WTC11 (cell line): ENCODE measurements around the gene COL5A1. TPM values are rescaled to one million over a fixed set of nuclear protein-coding genes. Genes with fewer than 3 reads are reported as not detected.

Source experiments
- ATAC-seq: fragments of 200-7000 bp; cut with Tn5 transposase; 2 replicates; pipeline ENCODE4 v1.10.0; 2021; ENCODE audit warnings: mild to moderate bottlenecking, moderate library complexity
- CTCF ChIA-PET: fragments of 300-600 bp; sonication (Branson Sonifier 250); formaldehyde crosslinking; loops from one replicate; lab custom pipeline; 2021; ENCODE audit warnings: antibody characterized with exemption; lab: Charles Lee
- POLR2A ChIA-PET: fragments of 350-600 bp; sonication (Branson Sonifier 250); formaldehyde crosslinking; loops from one replicate; lab custom pipeline; 2021; ENCODE audit warnings: antibody characterized with exemption; lab: Charles Lee
- DNase-seq: peaks from one replicate; pipeline ENCODE4 v3.0.0; 2021; ENCODE audit warnings: low spot score
- H3K27ac Mint-ChIP-seq: 2 replicates; pipeline ENCODE4 v1.8.0; 2021; ENCODE audit warnings: mixed read lengths
- H3K27me3 Mint-ChIP-seq: 2 replicates; pipeline ENCODE4 v1.8.0; 2021; ENCODE audit warnings: low read depth, mild to moderate bottlenecking, moderate library complexity, mixed read lengths
- H3K36me3 Mint-ChIP-seq: 2 replicates; pipeline ENCODE4 v1.8.0; 2021; ENCODE audit warnings: mixed read lengths
- H3K4me1 Mint-ChIP-seq: 2 replicates; pipeline ENCODE4 v1.8.0; 2022; ENCODE audit warnings: mixed read lengths
- H3K4me3 Mint-ChIP-seq: 2 replicates; pipeline ENCODE4 v1.8.0; 2021; ENCODE audit warnings: mild to moderate bottlenecking, moderate library complexity, mixed read lengths
- H3K9me3 Mint-ChIP-seq: 2 replicates; pipeline ENCODE4 v1.8.0; 2021; ENCODE audit warnings: mixed read lengths
- ARID4B ChIP-seq: sonication (generic); formaldehyde crosslinking; IDR thresholded peaks from 2 replicates; pipeline ENCODE4 v1.8.0; 2023; ENCODE audit warnings: missing genetic modification reagents, mild to moderate bottlenecking, borderline replicate concordance
- ATF2 ChIP-seq: sonication (generic); formaldehyde crosslinking; IDR thresholded peaks from 2 replicates; pipeline ENCODE4 v1.8.1; 2022; ENCODE audit warnings: low read depth, missing genetic modification reagents, borderline replicate concordance
- ATF3 ChIP-seq: sonication (generic); formaldehyde crosslinking; conservative IDR thresholded peaks from 2 replicates; pipeline ENCODE4 v1.8.1; 2022; ENCODE audit warnings: mild to moderate bottlenecking, missing genetic modification reagents
- CREB1 ChIP-seq: sonication (generic); formaldehyde crosslinking; IDR thresholded peaks from 2 replicates; pipeline ENCODE4 v1.8.0; 2023; ENCODE audit warnings: mild to moderate bottlenecking, missing genetic modification reagents
- CREM ChIP-seq: sonication (generic); formaldehyde crosslinking; IDR thresholded peaks from 2 replicates; pipeline ENCODE4 v1.8.1; 2022; ENCODE audit warnings: mild to moderate bottlenecking, missing genetic modification reagents, moderate library complexity
- E2F4 ChIP-seq: sonication (generic); formaldehyde crosslinking; IDR thresholded peaks from 2 replicates; pipeline ENCODE4 v1.8.1; 2022; ENCODE audit warnings: low read depth, mild to moderate bottlenecking, moderate library complexity, missing genetic modification reagents, borderline replicate concordance
- ELF4 ChIP-seq: sonication (generic); formaldehyde crosslinking; IDR thresholded peaks from 2 replicates; pipeline ENCODE4 v1.8.1; 2022; ENCODE audit warnings: low read depth, mild to moderate bottlenecking, moderate library complexity, missing genetic modification reagents
- ESRRA ChIP-seq: sonication (generic); formaldehyde crosslinking; IDR thresholded peaks from 2 replicates; pipeline ENCODE4 v1.8.1; 2022; ENCODE audit warnings: mild to moderate bottlenecking, missing genetic modification reagents, borderline replicate concordance
- GRHL2 ChIP-seq: fragments of 250-450 bp; sonication (Bioruptor Pico); IDR thresholded peaks from 2 replicates; pipeline ENCODE4 v1.8.0; 2022; ENCODE audit warnings: mild to moderate bottlenecking, moderate library complexity; ENCODE audit not compliant: insufficient replicate concordance, severe bottlenecking
- KAT7 ChIP-seq: sonication (generic); formaldehyde crosslinking; IDR thresholded peaks from 2 replicates; pipeline ENCODE4 v1.8.1; 2023; ENCODE audit warnings: missing genetic modification reagents, mild to moderate bottlenecking, borderline replicate concordance
- NFE2L1 ChIP-seq: sonication (generic); formaldehyde crosslinking; IDR thresholded peaks from 2 replicates; pipeline ENCODE4 v1.8.1; 2023; ENCODE audit warnings: missing genetic modification reagents
- NR3C1 ChIP-seq: sonication (generic); formaldehyde crosslinking; conservative IDR thresholded peaks from 2 replicates; pipeline ENCODE4 v1.8.1; 2023; ENCODE audit warnings: low read depth, mild to moderate bottlenecking, missing genetic modification reagents
- PRRX2 ChIP-seq: fragments of 250-450 bp; sonication (Bioruptor Pico); IDR thresholded peaks from 2 replicates; pipeline ENCODE4 v1.8.0; 2021; ENCODE audit warnings: mild to moderate bottlenecking
- RELA ChIP-seq: sonication (generic); formaldehyde crosslinking; IDR thresholded peaks from 2 replicates; pipeline ENCODE4 v1.8.1; 2022; ENCODE audit warnings: missing genetic modification reagents, mild to moderate bottlenecking, borderline replicate concordance
- SMAD3 ChIP-seq: sonication (generic); formaldehyde crosslinking; IDR thresholded peaks from 2 replicates; pipeline ENCODE4 v1.8.0; 2022; ENCODE audit warnings: missing genetic modification reagents, mild to moderate bottlenecking, borderline replicate concordance
- ZBTB43 ChIP-seq: sonication (generic); formaldehyde crosslinking; IDR thresholded peaks from 2 replicates; pipeline ENCODE4 v1.8.1; 2023; ENCODE audit warnings: mild to moderate bottlenecking, missing genetic modification reagents
- ZNF232 ChIP-seq: sonication (generic); formaldehyde crosslinking; IDR thresholded peaks from 2 replicates; pipeline ENCODE4 v1.8.0; 2022; ENCODE audit warnings: mild to moderate bottlenecking, missing genetic modification reagents
- ZNF396 ChIP-seq: fragments of 250-450 bp; sonication (Bioruptor Pico); IDR thresholded peaks from 2 replicates; pipeline ENCODE4 v1.8.0; 2021; ENCODE audit warnings: mild to moderate bottlenecking, moderate library complexity, borderline replicate concordance
- ZNF671 ChIP-seq: fragments of 250-450 bp; sonication (Bioruptor Pico); IDR thresholded peaks from 2 replicates; pipeline ENCODE4 v1.8.0; 2021; ENCODE audit warnings: mild to moderate bottlenecking
- total RNA-seq: library from RNA; stranded (reverse); gene quantifications from 3 replicates; pipeline ENCODE4 v1.2.3, GENCODE V29; 2021

COL5A1 gene
- total RNA-seq, 1 experiment from 2014 or later, result 13.5 TPM

GRCh38 chr9:134885001-134885678, 243.5 kb downstream of the COL5A1 start (continued):
- TF ChIP-seq E2F4, result no peak
- TF ChIP-seq, all 79 proteins: peak for 0

- CTCF ChIA-PET, result no interaction called here
- no peak for ATAC-seq
- TF ChIP-seq ESRRA, result no peak
- no peak for TF ChIP-seq CREM (CRISPR knock-in tag)
- TF ChIP-seq SMAD3 (CRISPR knock-in tag), result no peak
- TF ChIP-seq ZNF232, result no peak
- TF ChIP-seq ATF3 (CRISPR knock-in tag), result no peak
- no peak for TF ChIP-seq KAT7
- TF ChIP-seq NR3C1 (CRISPR knock-in tag), result no peak
- no peak for TF ChIP-seq ELF4 (CRISPR knock-in tag)
- H3K27ac Mint-ChIP-seq, result no peak overlapping the region
- H3K4me3 Mint-ChIP-seq, result no peak overlapping the region
- H3K4me1 Mint-ChIP-seq, result no peaks in the 10 kb centered on the region
- no peaks in the 10 kb centered on the region for H3K36me3 Mint-ChIP-seq
- H3K9me3 Mint-ChIP-seq, result no peaks in the 10 kb centered on the region
- peak; percentile 5 for DNase-seq
- POLR2A ChIA-PET, result no interaction called here
- H3K27me3 Mint-ChIP-seq, result no peaks in the 10 kb centered on the region
Measured at GRCh38 chr9:134885679-134886412, 244.2 kb downstream of the COL5A1 start.

- H3K4me1 Mint-ChIP-seq, result no peaks in the 10 kb centered on the region
- no peak for DNase-seq
- H3K4me3 Mint-ChIP-seq, result no peak overlapping the region
- TF ChIP-seq ZNF396 (no peak), ARID4B (CRISPR knock-in tag) (no peak), ZBTB43 (no peak), RELA (no peak), ATF2 (CRISPR knock-in tag) (no peak), ZNF671 (CRISPR knock-in tag) (no peak), PRRX2 (CRISPR knock-in tag) (no peak), CREB1 (no peak), GRHL2 (CRISPR knock-in tag) (no peak), NFE2L1 (CRISPR knock-in tag) (no peak)
- no peak for ATAC-seq
- ChIA-PET POLR2A (no interaction called here), CTCF (no interaction called here)
- H3K27ac Mint-ChIP-seq, result no peak overlapping the region
- H3K9me3 Mint-ChIP-seq, result no peaks in the 10 kb centered on the region
- no peaks in the 10 kb centered on the region for H3K36me3 Mint-ChIP-seq
- no peaks in the 10 kb centered on the region for H3K27me3 Mint-ChIP-seq
Measured at GRCh38 chr9:134886413-134886913, 244.9 kb downstream of the COL5A1 start.
